Activated CD4-positive, alpha-beta T cell treated with anti-CD3 and anti-CD28 coated beads, Interleukin-2, amount 50 U/mL, for 16 hours (primary cell): Measurements from ENCODE around the gene TAMALIN.

Experiments used
- DNase-seq: peaks from one replicate; pipeline ENCODE4 v3.0.0-alpha.2; 2020

TAMALIN gene

GRCh38 chr12:52014567-52015530, 8.1 kb downstream of the TAMALIN start:
- no peak for DNase-seq

GRCh38 chr12:52015532-52016041, 8.8 kb downstream of the TAMALIN start:
- no peak for DNase-seq

GRCh38 chr12:52018433-52019112, 11.8 kb downstream of the TAMALIN start:
- DNase-seq, result no peak

- no peak for DNase-seq
Measured at GRCh38 chr12:52019113-52019770, 12.5 kb downstream of the TAMALIN start.

- DNase-seq, result peak; percentile 50
Measured at GRCh38 chr12:52020539-52021336, 14.0 kb downstream of the TAMALIN start.

- no peak for DNase-seq
Measured at GRCh38 chr12:52022841-52023181, 16.1 kb downstream of the TAMALIN start.

GRCh38 chr12:52023182-52023975, 16.6 kb downstream of the TAMALIN start:
- peak; percentile 91 for DNase-seq

- DNase-seq, result no peak
Measured at GRCh38 chr12:52023976-52024688, 17.4 kb downstream of the TAMALIN start.

- peak; percentile 84 for DNase-seq
Measured at GRCh38 chr12:52024845-52025230, 18.1 kb downstream of the TAMALIN start.

- no peak for DNase-seq
Measured at GRCh38 chr12:52026263-52026662, 19.5 kb downstream of the TAMALIN start.

- no peak for DNase-seq
Measured at GRCh38 chr12:52027085-52027843, 20.5 kb downstream of the TAMALIN start.

- DNase-seq, result no peak
Measured at GRCh38 chr12:52029685-52030084, 22.9 kb downstream of the TAMALIN start.

- no peak for DNase-seq
Measured at GRCh38 chr12:52032446-52032803, 25.7 kb downstream of the TAMALIN start.

- DNase-seq, result peak; percentile 93
Measured at GRCh38 chr12:52032804-52033445, 26.2 kb downstream of the TAMALIN start.

GRCh38 chr12:52033446-52034140, 26.8 kb downstream of the TAMALIN start:
- no peak for DNase-seq

GRCh38 chr12:52035190-52035589, 28.4 kb downstream of the TAMALIN start:
- no peak for DNase-seq

GRCh38 chr12:52035926-52036325, 29.2 kb downstream of the TAMALIN start:
- no peak for DNase-seq

GRCh38 chr12:52036587-52037171, 29.9 kb downstream of the TAMALIN start:
- peak; percentile 69 for DNase-seq
